Stomach smooth muscle (tissue), 2 donors: ENCODE results near the gene OR1N2.
"Not testable (repeated sequence)": the region's sequence is repeated elsewhere in the genome, so short reads cannot be mapped to it uniquely, and the experiment has no call there.

Source experiments
- H3K27ac ChIP-seq: one replicate; pipeline ENCODE4 v1.7.0; 2013; ENCODE audit warnings: mild to moderate bottlenecking, low read length, inconsistent platforms
- H3K27me3 ChIP-seq, 2 donors: one replicate each; pipeline ENCODE4 v1.7.0; 2013; ENCODE audit warnings: low read length in 2 of 2; ENCODE audit not compliant: insufficient read depth in 2 of 2, control insufficient read depth in 1 of 2
- H3K36me3 ChIP-seq, 2 donors: one replicate each; pipeline ENCODE4 v1.7.0; 2013; ENCODE audit warnings: low read length in 2 of 2; ENCODE audit not compliant: control insufficient read depth in 2 of 2, insufficient read depth in 2 of 2
- H3K4me1 ChIP-seq: one replicate; pipeline ENCODE4 v1.7.0; 2013; ENCODE audit warnings: low read length; ENCODE audit not compliant: control insufficient read depth, insufficient read depth
- H3K4me3 ChIP-seq, 2 donors: one replicate each; pipeline ENCODE4 v1.7.0; 2013; ENCODE audit warnings: low read length in 2 of 2
- H3K9ac ChIP-seq, 2 donors: one replicate each; pipeline ENCODE4 v1.7.0; 2013; ENCODE audit warnings: low read length in 2 of 2, mild to moderate bottlenecking in 1 of 2
- H3K9me3 ChIP-seq, 2 donors: one replicate each; pipeline ENCODE4 v1.7.0; 2013; ENCODE audit warnings: low read length in 2 of 2; ENCODE audit not compliant: control insufficient read depth in 2 of 2
- donor health status: healthy.
- donor health status: Pancreatic carcinoma.

Gene OR1N2

DNA sequence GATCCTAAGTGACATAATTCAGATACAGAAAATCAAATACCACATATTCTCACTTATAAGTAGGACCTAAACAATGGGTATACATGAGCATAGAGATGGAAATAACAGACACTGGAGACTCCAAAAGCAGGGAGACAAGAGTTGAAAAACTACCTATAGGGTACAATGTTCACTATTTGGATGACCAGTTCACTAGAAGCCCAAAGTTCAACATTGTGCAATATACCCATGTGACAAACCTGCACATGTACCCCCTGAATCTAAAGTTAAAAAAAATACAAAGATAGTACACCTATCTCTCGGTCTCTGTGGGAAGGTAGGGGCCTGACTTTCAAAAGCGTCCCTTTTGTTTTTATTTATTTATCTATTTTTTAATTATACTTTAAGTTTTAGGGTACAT is 14.2 kb upstream of the OR1N2 start:
- Histone ChIP-seq H3K27ac (no peak overlapping the region), H3K36me3 (no peaks in the 10 kb centered on the region), H3K4me1 (no peaks in the 10 kb centered on the region), H3K9me3 (no peaks in the 10 kb centered on the region), H3K27me3 (no peaks in the 10 kb centered on the region), H3K9ac (no peak overlapping the region), H3K4me3 (no peak overlapping the region)

DNA sequence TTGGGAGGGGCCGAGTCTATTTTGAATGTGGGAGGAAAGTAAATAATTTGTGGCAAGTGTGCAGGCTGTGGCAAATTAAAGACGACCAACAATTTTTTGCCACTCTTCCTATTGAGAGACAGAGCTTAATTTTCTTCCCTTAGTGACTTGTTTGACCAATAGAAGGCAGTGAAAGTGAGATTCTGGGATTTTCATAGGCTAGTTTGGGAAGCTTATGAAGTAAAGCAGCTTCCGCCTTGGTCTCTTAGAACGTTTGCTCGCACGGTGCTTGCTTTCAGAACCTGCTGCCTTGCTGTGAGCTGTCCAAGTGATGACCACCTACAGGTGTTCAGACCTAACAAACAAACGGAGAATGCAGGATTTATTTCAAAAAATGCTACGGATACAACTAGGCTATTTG is 6.7 kb upstream of the OR1N2 start:
- H3K27ac ChIP-seq, result no peak overlapping the region
- no peaks in the 10 kb centered on the region for H3K4me1 ChIP-seq
- H3K9me3 ChIP-seq, result peaks cover 0 to 2% of the 10 kb centered on the region in 2 donors
- no peak overlapping the region for H3K4me3 ChIP-seq
- no peak overlapping the region for H3K9ac ChIP-seq
- no peaks in the 10 kb centered on the region for H3K27me3 ChIP-seq
- no peaks in the 10 kb centered on the region for H3K36me3 ChIP-seq

DNA sequence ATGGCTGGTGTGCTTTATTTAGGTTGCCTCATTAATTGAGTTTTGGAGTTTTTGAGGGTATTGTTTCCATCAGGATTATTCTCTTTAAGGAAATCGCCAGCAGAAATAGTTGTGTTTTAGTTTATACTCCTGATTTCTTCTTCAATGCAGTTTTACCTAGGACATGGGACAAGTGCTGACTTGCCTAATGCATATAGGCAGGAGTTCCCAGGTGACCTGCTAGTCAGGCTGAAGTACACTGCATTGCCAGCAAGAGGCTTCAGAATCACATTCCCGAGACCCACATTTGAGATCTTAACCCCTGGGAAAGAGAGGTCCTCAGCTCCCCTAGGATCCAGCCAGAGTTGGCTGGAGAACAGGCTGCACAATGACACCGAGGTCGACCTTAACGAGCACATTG is 1.5 kb upstream of the OR1N2 start:
- peaks cover 0 to 2% of the 10 kb centered on the region in 2 donors for H3K9me3 ChIP-seq
- H3K4me3 ChIP-seq, result no peak overlapping the region
- no peaks in the 10 kb centered on the region for H3K27me3 ChIP-seq
- H3K4me1 ChIP-seq, result no peaks in the 10 kb centered on the region
- no peak overlapping the region for H3K9ac ChIP-seq
- H3K36me3 ChIP-seq, result no peaks in the 10 kb centered on the region
- H3K27ac ChIP-seq, result no peak overlapping the region

DNA sequence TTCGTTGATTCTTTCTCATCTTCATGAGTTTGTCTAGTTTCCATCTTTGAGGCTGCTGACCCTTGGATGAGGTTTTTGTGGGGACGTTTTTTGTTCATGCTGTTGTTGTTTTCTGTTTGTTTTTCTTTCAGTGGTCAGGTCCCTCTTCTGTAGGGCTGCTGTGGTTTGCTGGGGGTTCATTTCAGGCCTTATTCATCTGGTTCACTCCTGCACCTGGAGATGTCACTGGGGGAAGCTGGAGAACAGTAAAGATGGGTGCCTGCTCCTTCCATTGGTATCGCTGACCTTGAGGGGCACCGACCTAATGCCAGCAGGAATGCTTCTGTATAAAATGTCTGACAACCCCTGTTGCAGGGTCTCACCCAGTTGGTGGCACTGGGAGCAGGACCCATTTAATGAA is 8.5 kb downstream of the OR1N2 start:
- Histone ChIP-seq H3K4me1 (no peaks in the 10 kb centered on the region), H3K9ac (no peak overlapping the region), H3K27ac (no peak overlapping the region), H3K36me3 (no peaks in the 10 kb centered on the region), H3K4me3 (no peak overlapping the region), H3K9me3 (peaks cover 3 to 13% of the 10 kb centered on the region in 2 donors), H3K27me3 (peaks cover 0 to 3% of the 10 kb centered on the region in 2 donors)

DNA sequence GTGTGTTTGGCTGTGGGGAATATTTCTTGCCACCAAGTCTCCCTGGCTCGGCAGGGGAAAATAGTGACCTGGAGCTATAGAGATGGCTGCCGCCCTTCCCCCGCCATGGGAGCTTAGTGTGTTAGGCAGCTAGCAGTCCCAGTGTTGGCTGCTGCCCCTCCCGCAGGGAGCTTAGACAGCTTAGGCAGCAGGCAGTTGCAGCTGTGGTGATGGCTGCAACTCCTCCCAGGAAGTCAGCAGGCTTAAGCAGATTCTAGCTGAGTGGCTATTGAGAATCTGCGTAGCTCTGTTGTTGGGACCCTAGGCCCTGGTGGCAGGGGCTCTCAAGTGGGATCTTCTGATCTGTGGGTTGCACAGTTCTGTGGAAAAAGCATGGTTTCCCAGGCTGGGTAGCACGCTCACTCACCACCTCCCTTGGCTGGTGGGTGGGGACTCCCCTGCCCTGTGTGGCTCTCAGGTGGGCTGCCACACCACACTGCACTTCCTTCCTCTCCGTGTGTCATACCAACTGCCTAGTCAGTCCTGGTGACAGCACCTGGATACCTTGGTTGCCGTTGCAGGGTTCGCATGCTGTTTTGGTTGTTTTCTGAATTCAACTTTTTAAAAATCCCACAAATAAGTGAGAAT is 9.3 kb downstream of the OR1N2 start:
- H3K4me3 ChIP-seq, result no peak overlapping the region
- peaks cover 0 to 3% of the 10 kb centered on the region in 2 donors for H3K27me3 ChIP-seq
- no peaks in the 10 kb centered on the region for H3K36me3 ChIP-seq
- peaks cover 3 to 13% of the 10 kb centered on the region in 2 donors for H3K9me3 ChIP-seq
- H3K9ac ChIP-seq, result no peak overlapping the region
- H3K4me1 ChIP-seq, result no peaks in the 10 kb centered on the region
- H3K27ac ChIP-seq, result no peak overlapping the region

GRCh38 chr9:122567901-122568300 is 15.0 kb downstream of the OR1N2 start:
- Histone ChIP-seq H3K27me3 (peaks cover 0 to 3% of the 10 kb centered on the region in 2 donors), H3K9me3 (peaks cover 3 to 13% of the 10 kb centered on the region in 2 donors), H3K4me3 (no peak overlapping the region), H3K4me1 (no peaks in the 10 kb centered on the region), H3K9ac (no peak overlapping the region), H3K27ac (no peak overlapping the region), H3K36me3 (no peaks in the 10 kb centered on the region)

DNA sequence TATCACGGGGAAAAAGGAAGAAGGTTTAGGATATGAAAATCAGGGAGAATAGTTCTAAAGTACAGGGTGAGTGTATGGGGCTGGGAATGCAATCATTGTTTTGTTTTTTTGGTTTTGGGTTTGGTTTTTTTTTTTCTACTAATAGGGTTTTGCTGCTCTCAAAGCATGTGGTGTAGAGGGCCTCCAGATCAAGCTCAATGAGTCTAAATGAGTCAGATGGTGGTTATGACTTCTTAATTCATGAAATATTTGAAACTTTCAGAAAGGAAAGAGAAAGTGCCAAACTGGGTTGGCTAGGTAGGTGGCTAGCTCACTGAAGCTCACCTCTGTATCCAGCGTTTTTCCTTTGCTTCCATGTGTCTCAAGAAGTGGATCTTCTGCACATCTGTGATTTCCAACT is 19.5 kb downstream of the OR1N2 start:
- Histone ChIP-seq H3K27me3 (no peaks in the 10 kb centered on the region), H3K9ac (no peak overlapping the region), H3K36me3 (no peaks in the 10 kb centered on the region), H3K4me3 (no peak overlapping the region), H3K9me3 (no peaks in the 10 kb centered on the region), H3K27ac (no peak overlapping the region), H3K4me1 (no peaks in the 10 kb centered on the region)

DNA sequence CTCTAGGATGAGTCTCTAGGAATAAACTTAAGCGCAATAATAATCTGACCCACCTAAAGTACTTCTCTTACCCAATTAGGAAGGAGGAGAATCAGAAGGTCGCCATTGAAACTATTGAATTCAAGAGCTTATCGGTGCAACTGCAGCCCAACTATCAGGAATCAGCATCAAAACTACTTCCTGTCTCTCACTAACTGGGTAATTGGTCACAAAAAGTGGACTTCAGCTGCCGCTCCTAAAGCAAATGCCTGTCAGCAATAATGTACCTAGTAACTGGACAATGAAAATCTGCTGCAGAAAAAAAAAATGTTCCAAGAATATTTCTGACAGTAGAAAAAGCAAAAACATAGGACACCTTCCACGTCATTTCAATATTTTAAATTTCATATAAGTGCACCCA is 27.0 kb downstream of the OR1N2 start:
- Histone ChIP-seq H3K9me3 (no peaks in the 10 kb centered on the region), H3K27me3 (no peaks in the 10 kb centered on the region), H3K27ac (no peak overlapping the region), H3K36me3 (no peaks in the 10 kb centered on the region), H3K4me1 (no peaks in the 10 kb centered on the region), H3K4me3 (no peak overlapping the region), H3K9ac (no peak overlapping the region)

DNA sequence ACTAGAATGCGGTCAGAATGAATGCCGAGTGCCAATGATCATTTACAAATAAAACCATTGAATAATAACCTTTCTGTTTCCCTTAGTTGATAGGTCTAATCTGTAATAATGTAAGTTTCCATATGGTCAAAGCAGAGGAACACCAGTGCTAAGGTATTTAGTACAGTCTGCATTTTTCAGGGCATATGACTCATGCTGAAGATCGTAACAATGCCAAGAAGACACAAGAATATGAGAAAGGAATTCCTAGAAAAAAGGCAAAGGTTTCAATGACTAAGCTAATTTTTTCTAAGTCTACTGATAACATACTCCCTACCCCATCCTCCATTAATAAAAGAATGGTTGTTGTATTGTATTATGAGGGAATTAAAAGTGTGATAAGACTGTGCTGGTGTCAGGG is 27.4 kb downstream of the OR1N2 start:
- Histone ChIP-seq H3K4me3 (no peak overlapping the region), H3K4me1 (no peaks in the 10 kb centered on the region), H3K27me3 (no peaks in the 10 kb centered on the region), H3K9ac (no peak overlapping the region), H3K27ac (no peak overlapping the region), H3K36me3 (no peaks in the 10 kb centered on the region), H3K9me3 (no peaks in the 10 kb centered on the region)

DNA sequence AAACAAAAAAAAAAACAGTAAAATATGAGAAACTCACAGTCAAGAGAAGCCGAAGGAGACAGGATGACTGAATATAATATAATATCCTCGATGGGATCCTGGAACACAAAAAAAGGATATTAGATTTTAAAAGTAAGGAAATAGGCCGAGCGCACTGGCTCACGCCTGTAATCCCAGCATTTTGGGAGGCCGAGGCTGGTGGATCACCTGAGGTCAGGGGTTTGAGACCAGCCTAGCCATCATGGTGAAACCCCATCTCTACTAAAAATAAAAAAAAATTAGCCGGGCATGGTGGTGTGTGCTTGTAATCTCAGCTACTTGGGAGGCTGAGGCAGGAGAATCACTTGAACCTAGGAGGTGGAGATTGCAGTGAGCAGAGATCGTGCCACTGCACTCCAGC is 30.4 kb downstream of the OR1N2 start, which contains the start of gene OR1L8:
TSS of gene OR1L8 (minus strand) at position 101 of the 400 bp plus-strand sequence. CDS start 14,907 bp downstream, outside the sequence.
- not testable (repeated sequence) for H3K27ac ChIP-seq, H3K9ac ChIP-seq, H3K9me3 ChIP-seq, H3K27me3 ChIP-seq, H3K4me3 ChIP-seq, H3K36me3 ChIP-seq, H3K4me1 ChIP-seq
